ENCODE results near the gene GCHFR. TPM values are rescaled to one million over a fixed set of nuclear protein-coding genes. Genes with fewer than 3 reads are reported as not detected.
A peak's percentile ranks its signal among the peaks of the same experiment; 100 is the strongest.

GCHFR gene
- total and polyA plus RNA-seq, 2 of the 4 experiments (the other 2 are of a cell fraction): 2.3 to 6.5 TPM

DNA sequence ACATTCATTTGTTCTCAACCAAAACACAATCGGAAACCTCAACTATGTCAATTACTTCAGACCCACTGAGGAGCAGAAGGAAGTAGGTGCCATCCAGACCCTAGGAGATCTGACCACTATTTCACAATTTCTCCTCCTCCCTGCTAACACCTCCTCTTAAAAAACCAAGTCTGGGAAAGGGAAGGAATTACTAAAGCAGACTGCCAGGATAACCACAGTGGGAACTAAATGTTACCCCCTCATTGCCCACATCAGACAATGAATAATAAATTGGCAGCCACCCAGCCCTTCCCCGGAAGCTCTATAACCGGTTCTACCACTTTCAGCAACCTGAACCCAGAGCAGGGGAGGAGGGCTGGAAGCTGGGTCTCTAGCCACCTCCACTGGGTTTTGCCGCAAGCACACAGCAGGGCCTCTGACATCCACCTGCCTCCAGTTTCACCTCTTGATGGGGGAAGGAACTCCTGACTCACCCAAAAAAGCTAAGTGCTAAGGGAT, 23.5 kb downstream of the GCHFR start:
- ATAC-seq (ENCODE audit: low read depth) (0 out of 2 replicates have a peak, but pooled peaks have one; percentile 15), DNase-seq (peak; percentile 62)
- Histone ChIP-seq H3K9ac (ENCODE audit: low read depth, low read length) (no peak overlapping the region), H3K4me2 (ENCODE audit: low read depth, low read length) (peak overlapping the region; percentile 4; the same call in 1 of the 2 replicates), H3K14ac (replicated peaks; ENCODE audit: low read depth, low read length) (no peak overlapping the region; the same call in 1 of the 2 replicates), H3K4me3 (ENCODE audit: insufficient read depth, low read depth, low read length) (no peak overlapping the region), H2AFZ (replicated peaks; ENCODE audit: low read length, poor library complexity) (no peak overlapping the region), H3K27ac (ENCODE audit: insufficient read depth, low read length) (no peak overlapping the region), H3K4me1 (ENCODE audit: control insufficient read depth, insufficient read depth, low read length) (peaks cover 10% of the 10 kb centered on the region), H4K20me1 (ENCODE audit: insufficient read depth, low read length) (peaks cover 46% of the 10 kb centered on the region), H2AK5ac (ENCODE audit: low read depth, low read length) (no peak overlapping the region), H3K4ac (ENCODE audit: low read depth, low read length) (no peak overlapping the region), H3K9me3 (ENCODE audit: control insufficient read depth, insufficient read depth, low read length) (no peaks in the 10 kb centered on the region), H2AK9ac (replicated peaks; ENCODE audit: low read depth, low read length, poor library complexity) (no peak overlapping the region), H2BK20ac (ENCODE audit: low read depth, low read length) (no peak overlapping the region), H2BK15ac (ENCODE audit: low read depth, low read length) (no peak overlapping the region), H4K5ac (ENCODE audit: low read depth, low read length) (no peak overlapping the region), H4K91ac (ENCODE audit: insufficient read depth, low read depth, low read length) (no peak overlapping the region), H3K27me3 (ENCODE audit: control insufficient read depth, insufficient read depth, low read length) (no peaks in the 10 kb centered on the region), H3K9me1 (ENCODE audit: insufficient read depth, low read length) (peaks cover 5% of the 10 kb centered on the region; the same call in 1 of the 2 replicates), H3K56ac (ENCODE audit: extremely low read depth, insufficient read depth, low read length) (no peak overlapping the region), H3K18ac (ENCODE audit: low read depth, low read length) (no peak overlapping the region), H2BK5ac (ENCODE audit: low read depth, low read length, poor library complexity, severe bottlenecking) (no peak overlapping the region), H3K36me3 (ENCODE audit: control insufficient read depth, insufficient read depth, low read length) (peaks cover 2% of the 10 kb centered on the region; the same call in 1 of the 2 replicates), H4K8ac (ENCODE audit: low read depth in 2 of 2, low read length in 2 of 2) (no peak overlapping the region), H3K79me1 (ENCODE audit: low read depth in 1 of 2, low read length in 2 of 2) (peaks cover 46 to 68% of the 10 kb centered on the region in 2 experiments), H2BK120ac (ENCODE audit: low read depth, low read length) (no peak overlapping the region), H3K23ac (ENCODE audit: low read depth, low read length) (no peak overlapping the region)
- in situ Hi-C loops (cut with MboI; ENCODE audit: low sequenced_read_pairs) (no loop called here), dilution Hi-C loops (cut with HindIII; ENCODE audit: low sequenced_read_pairs, unreplicated experiment) (no loop called here), intact Hi-C loops (cut with micrococcal nuclease) (no loop called here)
- WGBS, 2 experiments (ENCODE audit: extremely low coverage in 2 of 2, insufficient read length in 1 of 2): no CpG with 5 or more reads among the region's 4 CpGs
- no TSS peak for BruUV-seq (replicated peaks)
- TF ChIP-seq MXI1 (IDR thresholded peaks at IDR 0.05; ENCODE audit: borderline replicate concordance, low read depth, low read length) (no peak), NFE2L2 (IDR thresholded peaks at IDR 0.05; ENCODE audit: low read depth, low read length) (no peak), MAZ (IDR thresholded peaks at IDR 0.05; ENCODE audit: borderline replicate concordance, low read depth, low read length) (no peak), SMC3 (IDR thresholded peaks at IDR 0.05; ENCODE audit: low read depth, low read length) (no peak), RFX5 (IDR thresholded peaks at IDR 0.05; ENCODE audit: low read depth, low read length) (no peak), CEBPB (IDR thresholded peaks at IDR 0.05; ENCODE audit: low read depth, low read length) (peak; percentile 88), FOS (IDR thresholded peaks at IDR 0.05; ENCODE audit: low read depth, low read length) (no peak), CTCF (conservative IDR thresholded peaks at IDR 0.05; ENCODE audit: low read depth, low read length) (no peak)
- TF ChIP-seq, protein P1, sequence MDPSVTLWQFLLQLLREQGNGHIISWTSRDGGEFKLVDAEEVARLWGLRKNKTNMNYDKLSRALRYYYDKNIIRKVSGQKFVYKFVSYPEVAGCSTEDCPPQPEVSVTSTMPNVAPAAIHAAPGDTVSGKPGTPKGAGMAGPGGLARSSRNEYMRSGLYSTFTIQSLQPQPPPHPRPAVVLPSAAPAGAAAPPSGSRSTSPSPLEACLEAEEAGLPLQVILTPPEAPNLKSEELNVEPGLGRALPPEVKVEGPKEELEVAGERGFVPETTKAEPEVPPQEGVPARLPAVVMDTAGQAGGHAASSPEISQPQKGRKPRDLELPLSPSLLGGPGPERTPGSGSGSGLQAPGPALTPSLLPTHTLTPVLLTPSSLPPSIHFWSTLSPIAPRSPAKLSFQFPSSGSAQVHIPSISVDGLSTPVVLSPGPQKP (IDR thresholded peaks at IDR 0.05; ENCODE audit: borderline replicate concordance, low read depth, low read length): no peak
- CTCF ChIA-PET: no interaction called here
- POLR2A ChIA-PET (ENCODE audit: unreplicated experiment): no interaction called here

Data from IMR-90 (cell line).